ENCODE results near the gene TMEM63C. TPM values are rescaled to one million over a fixed set of nuclear protein-coding genes. Genes with fewer than 3 reads are reported as not detected.

TMEM63C gene
- total and polyA plus RNA-seq, 2 donors (not counting 1 experiment from before 2014, with no cell fraction given), result 0.63 to 3.2 TPM

GRCh38 chr14:77273796-77274195, 92.2 kb downstream of the TMEM63C start:
- H3K9me3 Mint-ChIP-seq (ENCODE audit: insufficient read depth), result no peaks in the 10 kb centered on the region
- Histone ChIP-seq H3K4me3 (ENCODE audit: control extremely low read depth in 1 of 5, extremely low read depth in 1 of 5, insufficient read depth in 1 of 5, low read depth in 2 of 5, low read length in 4 of 5) (no peak overlapping the region), H3K27ac (ENCODE audit: low read length in 2 of 2) (no peak overlapping the region), H3K4me2 (replicated peaks; ENCODE audit: low read depth, low read length, poor library complexity, severe bottlenecking) (no peak overlapping the region), H3K79me2 (ENCODE audit: control insufficient read depth, insufficient read depth, low read length) (no peaks in the 10 kb centered on the region), H2AFZ (ENCODE audit: insufficient read depth, low read depth, low read length, poor library complexity, severe bottlenecking) (no peak overlapping the region), H3K9ac (ENCODE audit: low read length) (no peak overlapping the region), H3K4me1 (ENCODE audit: control insufficient read depth in 2 of 2, insufficient read depth in 2 of 2, low read length in 2 of 2) (peaks cover 0 to 10% of the 10 kb centered on the region in 2 donors), H3K27me3 (replicated peaks in 1 of 4; ENCODE audit: control extremely low read depth in 1 of 4, control insufficient read depth in 3 of 4, insufficient read depth in 4 of 4, low read length in 3 of 4) (peaks cover 0 to 27% (median 8%) of the 10 kb centered on the region in 4 experiments), H3K9me3 (ENCODE audit: control extremely low read depth in 1 of 3, control insufficient read depth in 2 of 3, insufficient read depth in 1 of 3, low read length in 2 of 3) (no peaks in the 10 kb centered on the region), H4K20me1 (ENCODE audit: control insufficient read depth, insufficient read depth, low read length, poor library complexity, severe bottlenecking) (no peaks in the 10 kb centered on the region), H3K36me3 (replicated peaks in 1 of 2; ENCODE audit: control extremely low read depth in 1 of 2, control insufficient read depth in 1 of 2, extremely low read depth in 1 of 2, insufficient read depth in 2 of 2, low read length in 1 of 2) (peaks cover 0 to 2% of the 10 kb centered on the region in 2 experiments)
- ChIA-PET POLR2A (no interaction called here), CTCF (interaction anchor here (1.2 kb wide), 1 partner anchor 42 kb away, joined by 3 read pairs; no protein-coding TSS in a partner anchor)
- 36% methylated on average over 4 of the region's 4 CpGs for WGBS (ENCODE audit: insufficient coverage)
- DNase-seq, result no peak
- peaks cover 11% of the 10 kb centered on the region for H3K4me1 Mint-ChIP-seq
- ATAC-seq (ENCODE audit: low read depth), result no peak
- H3K27me3 Mint-ChIP-seq, result peaks cover 21% of the 10 kb centered on the region
- no peak overlapping the region for H3K27ac Mint-ChIP-seq
- intact Hi-C loops (cut with micrococcal nuclease), result no loop called here
- TF ChIP-seq EZH2 (IDR thresholded peaks at IDR 0.05; ENCODE audit: borderline replicate concordance, insufficient read depth, low read depth, low read length, poor library complexity, severe bottlenecking), result no peak
- no peak for TF ChIP-seq CTCF (IDR thresholded peaks at IDR 0.05)
- no peak overlapping the region for H3K4me3 Mint-ChIP-seq

GRCh38 chr14:77275041-77275580, 93.5 kb downstream of the TMEM63C start:
- Histone ChIP-seq H3K27ac (ENCODE audit: low read length in 2 of 2) (no peak overlapping the region), H4K20me1 (ENCODE audit: control insufficient read depth, insufficient read depth, low read length, poor library complexity, severe bottlenecking) (no peaks in the 10 kb centered on the region), H3K9ac (ENCODE audit: low read length) (no peak overlapping the region), H3K9me3 (ENCODE audit: control extremely low read depth in 1 of 3, control insufficient read depth in 2 of 3, insufficient read depth in 1 of 3, low read length in 2 of 3) (no peaks in the 10 kb centered on the region), H3K27me3 (replicated peaks in 1 of 4; ENCODE audit: control extremely low read depth in 1 of 4, control insufficient read depth in 3 of 4, insufficient read depth in 4 of 4, low read length in 3 of 4) (peaks cover 0 to 17% (median 3%) of the 10 kb centered on the region in 4 experiments), H3K4me2 (replicated peaks; ENCODE audit: low read depth, low read length, poor library complexity, severe bottlenecking) (no peak overlapping the region), H3K79me2 (ENCODE audit: control insufficient read depth, insufficient read depth, low read length) (no peaks in the 10 kb centered on the region), H3K36me3 (replicated peaks in 1 of 2; ENCODE audit: control extremely low read depth in 1 of 2, control insufficient read depth in 1 of 2, extremely low read depth in 1 of 2, insufficient read depth in 2 of 2, low read length in 1 of 2) (peaks cover 2 to 3% of the 10 kb centered on the region in 2 experiments), H3K4me3 (ENCODE audit: control extremely low read depth in 1 of 5, extremely low read depth in 1 of 5, insufficient read depth in 1 of 5, low read depth in 2 of 5, low read length in 4 of 5) (no peak overlapping the region), H2AFZ (ENCODE audit: insufficient read depth, low read depth, low read length, poor library complexity, severe bottlenecking) (no peak overlapping the region), H3K4me1 (ENCODE audit: control insufficient read depth in 2 of 2, insufficient read depth in 2 of 2, low read length in 2 of 2) (peaks cover 0 to 10% of the 10 kb centered on the region in 2 donors)
- ATAC-seq (ENCODE audit: low read depth), result no peak
- peaks cover 15% of the 10 kb centered on the region for H3K27me3 Mint-ChIP-seq
- intact Hi-C loops (cut with micrococcal nuclease), result no loop called here
- ChIA-PET POLR2A (no interaction called here), CTCF (no interaction called here)
- peaks cover 6% of the 10 kb centered on the region for H3K4me1 Mint-ChIP-seq
- 83% methylated on average over 2 of the region's 5 CpGs for WGBS (ENCODE audit: insufficient coverage)
- H3K9me3 Mint-ChIP-seq (ENCODE audit: insufficient read depth), result no peaks in the 10 kb centered on the region
- no peak overlapping the region for H3K4me3 Mint-ChIP-seq
- no peak for DNase-seq
- TF ChIP-seq CTCF (IDR thresholded peaks at IDR 0.05), result no peak
- no peak for TF ChIP-seq EZH2 (IDR thresholded peaks at IDR 0.05; ENCODE audit: borderline replicate concordance, insufficient read depth, low read depth, low read length, poor library complexity, severe bottlenecking)
- H3K27ac Mint-ChIP-seq, result no peak overlapping the region
